DMS153 treated with DMSO at 0.1 percent for 48 hours (cell line): ENCODE results near the gene SLC22A2.

Source experiments
- DNase-seq: peaks from one replicate; lab custom pipeline; 2025; ENCODE audit not compliant: unreplicated experiment; lab: John Stamatoyannopoulos, UW

The SLC22A2 gene

GRCh38 chr6:160218810-160219209 lies 39.8 kb downstream of the SLC22A2 start:
- DNase-seq: no peak

GRCh38 chr6:160217863-160218262 lies 40.8 kb downstream of the SLC22A2 start:
- no peak for DNase-seq

GRCh38 chr6:160217073-160217472 lies 41.5 kb downstream of the SLC22A2 start:
- DNase-seq: no peak

GRCh38 chr6:160215232-160215631 lies 43.4 kb downstream of the SLC22A2 start:
- DNase-seq: no peak

GRCh38 chr6:160207618-160208017 lies 51.0 kb downstream of the SLC22A2 start:
- DNase-seq: no peak

- DNase-seq: no peak
Observed at GRCh38 chr6:160204710-160205109, 53.9 kb downstream of the SLC22A2 start.

GRCh38 chr6:160203953-160204352 lies 54.7 kb downstream of the SLC22A2 start:
- DNase-seq: no peak

GRCh38 chr6:160203522-160203921 lies 55.1 kb downstream of the SLC22A2 start:
- no peak for DNase-seq

GRCh38 chr6:160203076-160203475 lies 55.5 kb downstream of the SLC22A2 start:
- no peak for DNase-seq

GRCh38 chr6:160202411-160202810 lies 56.2 kb downstream of the SLC22A2 start:
- no peak for DNase-seq

- DNase-seq: no peak
Observed at GRCh38 chr6:160201061-160201460, 57.6 kb downstream of the SLC22A2 start.

GRCh38 chr6:160198606-160199211 lies 59.9 kb downstream of the SLC22A2 start:
- DNase-seq: no peak

GRCh38 chr6:160197662-160198061 lies 61.0 kb downstream of the SLC22A2 start:
- DNase-seq: no peak

GRCh38 chr6:160194808-160195207 lies 63.8 kb downstream of the SLC22A2 start:
- DNase-seq: no peak

- no peak for DNase-seq
Observed at GRCh38 chr6:160192840-160193239, 65.8 kb downstream of the SLC22A2 start.

- DNase-seq: no peak
Observed at GRCh38 chr6:160190973-160191372, 67.6 kb downstream of the SLC22A2 start.

GRCh38 chr6:160190081-160190480 lies 68.5 kb downstream of the SLC22A2 start:
- no peak for DNase-seq

GRCh38 chr6:160188773-160189172 lies 69.8 kb downstream of the SLC22A2 start:
- DNase-seq: no peak

GRCh38 chr6:160180706-160181105 lies 77.9 kb downstream of the SLC22A2 start:
- no peak for DNase-seq

GRCh38 chr6:160178271-160178670 lies 80.3 kb downstream of the SLC22A2 start:
- no peak for DNase-seq

- DNase-seq: no peak
Observed at GRCh38 chr6:160177220-160177619, 81.4 kb downstream of the SLC22A2 start.

GRCh38 chr6:160174681-160175080 lies 83.9 kb downstream of the SLC22A2 start:
- no peak for DNase-seq

- DNase-seq: no peak
Observed at GRCh38 chr6:160173806-160174527, 84.7 kb downstream of the SLC22A2 start.
